Left lobe of liver (tissue), 2 donors: ENCODE data around the gene LCP2. TPM values are rescaled to one million over a fixed set of nuclear protein-coding genes. Genes with fewer than 3 reads are reported as not detected.

Experiments
- ATAC-seq: fragments of 200-7000 bp; cut with Tn5 transposase; one replicate; pipeline ENCODE4 v1.9.1; 2020; ENCODE audit warnings: mild to moderate bottlenecking, moderate library complexity
- DNase-seq: peaks from one replicate; pipeline ENCODE4 v3.0.0-alpha.2; 2020; ENCODE audit warnings: low spot score
- total RNA-seq: library from RNA; stranded (reverse); gene quantifications from one replicate; pipeline ENCODE4 v1.2.1, GENCODE V29; 2021
- donor health status: DM: no; HTN: no; CAD: no; lungs with moderate emphysema.
- donor health status: DM: no; HTN: yes; CAD: no.

The LCP2 gene
- total RNA-seq, 1 donor from 2014 or later, result 7.3 TPM

DNA sequence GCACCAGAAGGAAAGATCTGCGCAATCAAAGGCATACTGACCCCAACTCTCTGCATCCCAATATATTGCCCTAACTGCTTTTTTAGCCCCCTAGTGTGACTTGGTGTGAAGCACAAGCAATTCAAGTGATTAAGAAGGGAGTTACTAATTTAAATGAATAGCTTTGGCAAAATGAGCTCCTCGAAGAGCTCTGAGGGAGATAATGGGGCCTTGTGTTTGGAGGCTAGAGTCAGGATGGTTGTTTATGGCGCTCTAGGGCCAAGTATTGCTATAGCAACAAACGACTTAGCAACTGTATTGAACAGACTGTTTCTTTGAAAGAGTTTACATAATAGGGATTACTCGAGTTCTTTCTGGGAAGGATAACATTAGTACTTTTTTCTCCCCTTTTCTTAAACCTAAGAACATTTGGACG is 76.2 kb downstream of the LCP2 start:
- no peak for DNase-seq

DNA sequence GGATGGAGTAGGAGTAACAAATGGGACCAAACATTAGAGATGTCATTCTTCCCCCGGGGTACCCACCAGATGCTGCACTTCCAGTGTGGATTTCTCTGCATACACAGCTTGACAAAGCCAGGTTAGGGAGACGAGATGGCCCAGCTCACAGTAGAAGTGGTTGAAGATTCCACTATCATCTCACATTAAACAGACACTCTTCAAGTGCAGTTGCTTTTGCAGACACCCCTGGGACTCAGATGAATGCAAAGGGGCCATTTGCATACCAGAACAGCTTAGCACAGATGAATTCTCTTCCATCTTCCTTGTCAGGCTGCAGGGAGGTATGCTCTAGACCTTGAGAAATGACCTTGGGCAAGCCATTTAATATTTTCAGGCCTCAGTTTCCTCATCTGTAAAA is 77.4 kb downstream of the LCP2 start:
- no peak for DNase-seq
- ATAC-seq, result no peak

More for the DNA sequence above, 76.2 kb downstream of the LCP2 start:
- ATAC-seq, result no peak

GRCh38 chr5:170219615-170220014 is 78.0 kb downstream of the LCP2 start:
- ATAC-seq (no peak), DNase-seq (no peak)

GRCh38 chr5:170218726-170219125 is 78.9 kb downstream of the LCP2 start:
- DNase-seq, result no peak
- ATAC-seq, result no peak

DNA sequence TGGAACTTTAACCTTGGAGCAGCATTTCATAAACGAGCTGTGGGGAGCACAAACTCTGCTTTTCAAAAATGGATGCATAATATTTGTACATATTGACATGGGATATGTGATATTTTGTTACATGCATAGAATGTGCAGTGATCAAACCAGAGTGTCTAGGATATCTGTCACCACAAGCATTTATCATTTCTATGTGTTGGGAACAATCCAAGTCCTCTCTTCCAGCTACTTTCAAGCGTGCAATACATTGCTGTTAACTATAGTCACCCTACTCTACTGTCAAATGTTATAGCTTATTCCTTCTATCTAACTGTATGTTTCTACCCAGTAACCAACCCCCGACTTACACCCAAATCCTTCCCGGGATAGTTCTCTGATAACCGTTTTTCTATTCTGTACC is 79.7 kb downstream of the LCP2 start:
- DNase-seq (no peak), ATAC-seq (no peak)

DNA sequence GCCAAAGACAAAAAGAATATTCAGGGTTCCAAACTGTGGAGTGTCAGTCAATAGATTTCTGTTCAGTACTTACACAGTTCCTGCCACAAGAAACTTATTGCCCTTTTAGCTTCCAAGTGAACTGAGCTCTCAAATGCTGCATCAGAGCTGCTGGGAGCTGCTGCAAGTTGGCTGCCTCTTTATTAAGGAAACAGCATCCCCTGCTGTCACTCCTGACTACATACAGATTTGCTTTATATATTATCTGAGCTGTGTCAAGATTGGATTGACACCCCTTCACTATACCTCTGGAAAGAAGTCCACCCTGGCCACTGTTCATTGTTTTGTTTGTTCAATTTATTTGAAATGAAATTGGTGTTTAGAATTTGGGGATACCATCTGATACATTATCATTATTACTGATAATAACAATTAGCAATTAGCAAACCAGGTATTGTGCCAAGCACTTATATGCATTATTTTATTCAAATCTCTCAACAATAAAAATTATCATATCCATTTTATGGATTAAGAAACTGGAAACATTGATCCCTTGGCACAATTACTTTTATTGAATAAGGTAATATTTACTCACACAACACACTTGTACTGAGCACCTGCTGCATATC is 81.2 kb downstream of the LCP2 start:
- DNase-seq, result no peak
- ATAC-seq, result peak; percentile 66

- no peak for ATAC-seq
- DNase-seq, result no peak
Observed at GRCh38 chr5:170211575-170212334, 85.8 kb downstream of the LCP2 start.

GRCh38 chr5:170206958-170207357 is 90.6 kb downstream of the LCP2 start:
- DNase-seq, result no peak
- no peak for ATAC-seq

DNA sequence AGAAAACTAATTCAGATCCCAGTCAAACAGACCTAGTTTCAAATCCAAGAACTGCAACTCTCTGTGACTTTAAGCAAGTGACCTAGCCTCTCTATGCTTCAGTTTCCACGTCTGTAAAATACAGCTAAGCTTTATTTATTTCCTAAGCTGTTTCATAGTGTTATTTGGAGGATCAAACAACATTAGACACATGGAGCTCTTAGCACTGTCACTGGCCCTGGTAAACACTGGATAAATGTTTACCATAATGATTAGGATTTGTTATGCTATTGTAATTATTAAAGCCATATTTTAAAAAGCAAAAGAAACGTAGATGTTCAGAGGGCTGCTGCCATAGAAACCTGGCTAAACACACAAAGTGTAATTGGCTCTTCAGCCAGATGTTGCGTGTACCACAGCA is 91.4 kb downstream of the LCP2 start:
- ATAC-seq (no peak), DNase-seq (no peak)

- no peak for ATAC-seq
- no peak for DNase-seq
Observed at GRCh38 chr5:170204202-170204601, 93.4 kb downstream of the LCP2 start.

DNA sequence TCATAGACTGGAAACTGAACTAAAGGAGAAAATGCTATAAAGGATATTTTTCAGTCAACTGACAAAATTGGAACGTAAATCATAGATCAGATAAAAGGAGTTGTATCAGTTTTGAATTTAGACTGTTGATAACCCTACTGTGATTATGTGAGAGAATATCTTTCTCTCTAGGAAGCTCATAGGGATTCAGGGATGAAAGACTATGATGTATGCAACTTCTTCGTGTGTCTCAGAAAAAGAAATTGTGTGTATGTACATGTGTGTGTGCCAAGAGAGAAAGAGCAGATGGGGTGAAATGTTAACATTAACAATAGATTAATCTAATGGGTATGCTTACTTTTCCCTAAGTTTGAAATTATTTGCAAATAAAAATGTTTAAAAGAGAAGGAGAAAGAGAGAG is 95.5 kb downstream of the LCP2 start:
- ATAC-seq, result no peak

DNA sequence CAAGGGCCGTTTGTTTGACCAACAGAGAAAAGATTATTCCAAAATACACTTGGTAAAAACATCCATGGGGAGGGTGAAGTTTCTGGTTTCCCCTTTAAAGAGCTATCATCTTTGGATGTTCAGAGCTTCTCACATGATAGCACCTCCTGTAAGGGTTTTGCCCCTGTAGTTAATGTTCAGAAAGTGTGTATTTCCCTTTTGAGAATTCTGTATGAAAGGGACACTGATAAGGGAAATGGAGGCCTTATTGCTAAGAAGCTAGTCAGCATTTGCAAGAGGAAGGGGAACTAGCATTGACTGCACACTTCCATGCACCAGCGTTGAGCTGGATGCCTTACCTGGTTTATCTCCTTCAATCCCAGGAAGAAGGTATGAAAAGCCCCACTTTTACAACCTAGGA is 96.3 kb downstream of the LCP2 start:
- no peak for ATAC-seq
- no peak for DNase-seq

More for the DNA sequence above, 95.5 kb downstream of the LCP2 start:
- no peak for DNase-seq

- DNase-seq (no peak), ATAC-seq (no peak)
Observed at GRCh38 chr5:170200876-170201275, 96.7 kb downstream of the LCP2 start.

Other genes starting within 250 kb of the LCP2 start
- gene FOXI1, start 191.9 kb downstream of the LCP2 start, total RNA-seq, result not detected
- not detected for gene C5orf58, start 64.8 kb downstream of the LCP2 start, total RNA-seq
- 0.23 TPM for gene KCNMB1, start 91.6 kb upstream of the LCP2 start, total RNA-seq
- not detected for gene KCNIP1, start 206.2 kb upstream of the LCP2 start, total RNA-seq